GM18907 (cell line): Measurements from ENCODE around the gene DYNC1LI1.

Source experiments
- ATAC-seq: cut with Tn5 transposase; IDR thresholded peaks from one replicate; pipeline ENCODE4 v1.9.1; 2021; ENCODE audit warnings: mild to moderate bottlenecking, moderate library complexity; ENCODE audit not compliant: unreplicated experiment

The DYNC1LI1 gene

DNA sequence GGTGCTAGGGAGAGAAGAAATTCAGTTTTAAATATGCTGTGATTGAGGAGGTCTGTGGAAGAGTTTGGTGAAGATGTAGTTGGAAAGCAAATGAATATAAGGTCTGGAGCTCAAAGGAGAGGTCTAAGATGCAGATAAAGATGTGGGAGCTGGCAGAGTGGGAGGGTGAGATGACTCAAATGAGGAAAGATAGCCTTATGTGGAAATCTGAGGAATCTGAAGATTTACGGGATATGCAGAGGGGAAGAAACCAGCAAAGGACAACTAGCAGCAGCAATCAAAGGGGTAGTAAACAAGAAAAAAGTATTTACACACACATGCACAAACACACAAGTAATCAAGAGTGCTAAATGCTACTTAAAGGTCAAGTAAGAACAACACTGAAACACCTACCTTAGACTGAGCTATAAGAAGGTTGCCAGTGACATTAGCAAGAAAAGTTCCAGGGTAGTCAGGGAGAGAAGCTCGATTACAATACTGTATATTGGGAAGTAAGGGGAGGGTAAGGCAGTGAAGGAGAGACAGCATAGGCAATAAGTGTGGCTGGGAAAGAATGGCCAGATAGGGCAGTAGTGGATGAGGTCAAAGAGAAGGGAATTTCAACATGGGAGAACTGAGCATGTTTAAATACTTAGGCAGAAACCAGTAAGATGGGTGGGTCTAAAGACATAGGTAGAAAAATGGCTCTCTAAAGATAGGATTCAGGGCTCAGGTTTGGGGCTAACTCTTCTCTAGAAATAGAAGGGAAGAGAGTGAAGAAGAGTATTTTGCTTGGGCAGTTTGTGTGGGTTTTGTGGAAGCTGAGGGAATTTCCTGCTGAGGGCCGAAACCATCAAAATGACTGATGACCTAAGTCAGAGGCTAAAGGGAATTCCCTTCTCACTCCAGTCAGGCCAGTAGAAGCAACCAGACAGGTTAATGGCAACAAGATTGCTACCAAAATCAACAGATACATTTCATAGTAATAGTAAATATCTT lies 76.9 kb downstream of the DYNC1LI1 start:
- ATAC-seq: peak; percentile 89

DNA sequence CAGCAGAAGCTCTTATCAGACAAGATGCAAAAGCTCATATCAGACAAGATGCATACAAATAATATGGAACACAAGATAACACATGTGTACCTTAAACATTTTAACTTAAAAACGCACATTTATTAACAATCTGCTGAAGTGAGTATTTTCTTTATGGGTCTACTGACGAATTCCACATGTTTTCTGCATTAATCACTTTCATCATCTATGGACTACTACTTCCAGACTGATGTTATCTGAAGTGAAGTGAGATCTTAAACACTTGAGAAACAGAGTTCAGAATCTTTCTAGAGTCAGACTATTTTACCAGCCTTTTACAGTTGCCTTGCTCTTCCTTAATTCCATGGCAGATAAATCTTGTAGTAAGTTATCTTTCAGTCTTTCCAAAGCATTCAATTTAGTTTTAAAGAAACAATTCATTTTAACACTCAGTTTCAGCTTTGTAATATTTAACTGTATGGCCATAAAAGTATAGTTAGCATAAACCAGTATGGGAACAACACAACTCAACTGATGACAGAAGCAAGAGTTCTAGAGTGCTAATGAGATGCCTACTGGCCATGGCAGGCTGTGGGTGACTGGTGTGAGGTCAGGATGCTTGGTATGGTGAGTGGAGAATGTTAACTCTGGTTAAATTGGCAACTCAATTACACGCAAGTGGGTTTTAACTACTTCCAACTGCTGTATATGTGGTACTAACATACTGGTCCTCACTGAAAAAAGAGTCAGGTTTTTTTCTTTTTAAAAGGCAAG lies 77.8 kb downstream of the DYNC1LI1 start:
- ATAC-seq: no peak

DNA sequence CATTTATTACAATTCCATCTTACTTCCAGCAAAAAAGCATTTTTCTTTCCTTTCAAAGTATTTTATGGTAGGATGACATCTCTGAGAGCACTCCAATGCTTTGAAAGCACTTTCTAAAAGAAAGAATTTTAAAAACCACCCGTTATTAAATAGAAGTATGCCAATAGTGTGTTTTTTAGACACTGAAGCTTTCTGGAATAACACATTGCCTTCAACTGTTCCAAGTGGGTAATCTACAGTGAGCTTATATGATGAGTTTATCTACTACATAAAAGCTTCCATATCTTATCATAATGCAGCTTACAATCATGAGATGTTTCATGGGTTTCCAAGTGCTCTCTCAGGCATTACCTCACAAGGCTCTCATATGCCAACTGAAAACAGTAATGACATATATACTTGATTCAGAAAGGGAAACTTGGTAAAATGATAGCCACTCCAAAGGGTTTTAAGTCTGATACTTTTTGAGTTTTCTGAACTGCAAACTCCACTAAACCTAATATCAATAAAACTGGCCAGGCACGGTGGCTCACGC lies 82.1 kb downstream of the DYNC1LI1 start:
- ATAC-seq: no peak

DNA sequence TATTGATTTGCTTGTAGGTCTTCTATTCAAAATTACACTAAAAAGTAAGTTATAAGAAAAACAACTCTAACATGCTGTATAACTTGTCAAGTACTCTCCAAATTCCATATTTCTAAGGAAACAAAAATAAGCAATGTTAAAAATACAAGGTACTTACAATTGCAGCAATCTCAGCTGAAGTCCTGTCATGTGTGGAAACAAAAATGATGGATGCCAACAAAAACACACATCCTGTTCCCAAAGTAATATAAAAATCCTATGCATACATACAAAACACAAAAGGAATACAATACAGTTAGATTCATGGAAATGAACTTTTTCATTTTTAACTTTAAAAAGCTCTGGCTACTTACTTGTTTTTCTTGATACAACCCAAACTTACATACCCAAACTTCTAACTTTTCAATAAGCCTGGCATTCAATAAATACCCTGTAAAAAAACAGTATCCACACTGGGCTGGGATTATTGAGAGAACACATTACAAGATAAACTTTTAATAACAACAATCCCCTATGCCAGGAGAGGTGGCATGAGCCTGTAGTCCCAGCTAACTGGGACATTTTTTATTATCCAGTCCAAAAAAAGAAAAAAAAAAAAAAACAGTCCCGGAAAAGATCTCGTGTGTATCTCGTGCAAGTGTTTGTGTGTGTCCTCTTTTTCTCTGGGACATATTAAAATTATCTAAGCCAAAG lies 82.7 kb downstream of the DYNC1LI1 start:
- no peak for ATAC-seq

DNA sequence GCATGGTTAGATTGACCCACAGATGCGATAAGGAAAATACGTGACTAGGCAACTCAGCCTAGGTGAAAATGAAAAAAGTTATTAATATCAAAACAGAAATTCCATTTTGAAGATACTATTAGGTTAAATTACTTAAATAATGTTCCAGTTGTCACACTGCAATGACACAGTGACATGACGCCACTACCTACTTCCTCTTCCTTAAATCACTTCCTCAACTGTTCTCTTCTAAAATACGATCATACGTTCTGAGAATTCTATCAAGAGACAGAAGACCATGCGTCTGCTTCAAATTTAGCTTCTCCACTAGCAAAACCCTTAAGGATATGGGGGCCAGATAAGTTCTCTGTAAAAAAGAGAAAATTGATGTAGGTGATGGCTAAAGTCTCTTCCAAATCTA lies 86.2 kb downstream of the DYNC1LI1 start:
- ATAC-seq: no peak

DNA sequence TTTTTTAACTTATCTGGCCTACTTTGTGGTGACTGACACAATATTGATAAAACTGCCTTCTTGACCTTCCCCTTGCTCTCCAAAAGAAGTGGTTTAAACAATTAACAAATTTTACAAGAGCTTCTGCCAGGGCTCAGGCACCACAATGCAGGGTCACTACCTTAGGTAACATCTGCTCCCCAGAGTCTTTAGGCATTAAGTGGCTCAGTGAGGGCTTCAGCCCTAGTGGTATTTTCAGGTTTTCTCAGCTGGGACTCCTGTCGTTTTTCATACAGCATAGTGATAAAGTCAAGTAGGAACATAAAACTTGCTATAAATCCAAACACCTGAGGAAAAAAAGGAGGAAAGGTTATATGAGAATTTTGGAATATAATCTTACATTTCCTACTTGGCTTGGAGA lies 86.9 kb downstream of the DYNC1LI1 start:
- no peak for ATAC-seq

DNA sequence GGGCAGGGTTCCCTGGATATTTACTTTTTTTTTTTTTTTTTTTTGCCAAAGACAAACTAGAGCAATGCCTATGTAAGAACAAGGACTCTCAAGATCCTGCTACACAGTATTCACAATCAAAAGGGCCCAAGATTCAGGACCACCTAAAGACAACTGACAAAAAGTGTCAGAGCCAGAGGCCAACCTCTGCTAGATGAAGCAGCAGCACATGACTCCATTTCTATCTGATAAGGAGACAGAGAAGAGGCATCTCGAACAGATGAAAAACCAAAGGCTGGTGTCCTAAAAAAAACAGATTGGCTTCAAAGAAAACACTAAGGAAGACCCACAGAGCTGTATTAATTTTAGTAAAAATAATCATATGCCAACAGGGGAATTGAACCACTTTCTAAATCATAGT lies 88.0 kb downstream of the DYNC1LI1 start:
- no peak for ATAC-seq

DNA sequence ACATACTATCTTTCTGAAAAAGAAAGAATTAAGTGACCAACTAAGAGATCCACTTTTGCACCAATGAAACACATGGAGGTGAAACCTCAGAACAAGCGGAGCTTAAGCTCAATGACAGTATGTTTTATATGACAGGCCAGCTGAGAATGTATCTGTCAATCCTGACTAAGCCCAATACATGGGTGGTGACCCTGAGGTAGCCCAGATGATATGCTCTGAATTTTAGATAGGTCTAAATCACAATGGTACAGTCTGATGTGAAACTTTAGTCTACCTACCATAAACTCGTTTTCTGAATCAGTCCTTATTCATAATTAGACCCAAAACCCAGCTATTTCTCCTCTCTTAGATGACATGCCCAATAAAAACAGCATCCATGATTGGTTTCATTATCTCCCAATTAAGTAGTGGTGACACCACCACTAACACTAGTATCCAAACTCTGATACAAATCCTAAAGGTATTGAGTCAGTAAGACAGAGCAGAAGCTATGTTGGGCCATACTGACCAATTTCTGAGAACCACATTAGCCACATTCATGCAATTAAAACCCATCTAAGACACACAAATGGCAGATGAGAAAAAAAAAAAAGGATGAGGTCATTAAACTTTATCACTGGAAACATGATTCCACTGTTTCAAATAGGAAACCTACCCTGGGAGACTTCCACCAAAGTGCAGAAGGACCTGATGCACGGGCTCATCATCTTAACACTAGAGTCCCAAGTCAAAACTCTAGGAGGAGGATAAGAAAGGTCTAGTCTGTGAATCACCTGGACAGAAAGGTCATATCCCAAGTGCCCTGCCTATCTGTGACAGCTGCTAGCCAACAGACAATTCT lies 88.6 kb downstream of the DYNC1LI1 start:
- no peak for ATAC-seq

DNA sequence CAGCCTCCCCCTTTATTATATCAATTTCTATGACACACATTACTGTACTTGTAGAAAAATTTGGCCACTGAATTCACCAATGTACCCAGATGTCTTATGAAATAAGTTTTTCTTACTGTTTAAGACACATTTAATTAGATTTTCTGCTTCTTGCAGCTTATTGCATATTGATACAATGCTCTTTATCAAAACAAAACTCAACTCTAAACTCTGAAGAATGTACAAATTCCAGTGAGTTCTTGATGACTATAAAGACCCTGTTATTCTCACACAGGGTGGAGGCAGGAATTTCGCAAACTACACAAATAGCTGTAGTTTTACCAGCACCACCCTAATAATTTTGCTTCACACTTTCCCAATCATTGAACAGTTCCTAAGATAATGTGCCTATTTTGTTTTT lies 90.1 kb downstream of the DYNC1LI1 start:
- ATAC-seq: no peak
